Effector CD8-positive, alpha-beta T cell (primary cell): ENCODE data around the gene MICAL2.

Experiments
- DNase-seq: peaks from one replicate; lab custom pipeline; 2025; lab: John Stamatoyannopoulos, UW

The MICAL2 gene

GRCh38 chr11:12209096-12209495 is 98.7 kb downstream of the MICAL2 start:
- no peak for DNase-seq

- no peak for DNase-seq
Observed at GRCh38 chr11:12210200-12210599, 99.8 kb downstream of the MICAL2 start.

DNA sequence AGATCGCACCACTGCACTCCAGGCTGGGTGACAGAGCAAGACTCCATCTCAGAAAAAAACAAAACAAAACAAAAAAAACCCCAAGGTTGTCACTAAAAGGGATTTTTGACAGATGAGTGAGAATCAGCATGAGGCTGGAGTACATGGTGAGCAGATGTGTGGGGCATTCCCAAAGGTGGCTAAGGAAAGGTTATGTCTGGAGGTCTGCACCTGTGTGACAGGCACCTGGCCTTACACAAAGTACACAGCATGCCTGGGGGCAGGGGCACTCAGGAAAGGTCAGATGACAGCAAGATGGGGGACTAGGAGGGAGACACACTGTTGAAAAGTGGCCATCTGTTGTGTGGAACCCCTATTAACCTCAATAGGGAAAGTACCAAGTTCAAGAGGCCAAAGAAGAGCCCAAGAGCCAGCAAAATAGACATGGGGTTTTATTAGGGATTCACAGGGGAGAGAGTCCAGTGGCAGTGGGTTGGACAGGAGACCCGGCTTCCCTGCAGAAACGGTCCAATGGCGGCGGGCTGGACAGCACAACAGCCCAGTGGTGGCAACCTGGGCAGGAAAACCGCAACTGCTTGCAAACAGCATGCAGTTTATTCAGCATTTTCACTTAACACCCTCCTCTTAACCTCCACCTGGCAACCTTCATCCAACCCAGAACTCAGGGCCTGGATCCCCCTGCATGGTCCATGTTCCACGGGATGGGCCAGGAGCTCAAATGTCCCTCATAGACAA is 101.1 kb downstream of the MICAL2 start:
- DNase-seq, result no peak

GRCh38 chr11:12212174-12212820 is 101.9 kb downstream of the MICAL2 start:
- DNase-seq, result no peak

DNA sequence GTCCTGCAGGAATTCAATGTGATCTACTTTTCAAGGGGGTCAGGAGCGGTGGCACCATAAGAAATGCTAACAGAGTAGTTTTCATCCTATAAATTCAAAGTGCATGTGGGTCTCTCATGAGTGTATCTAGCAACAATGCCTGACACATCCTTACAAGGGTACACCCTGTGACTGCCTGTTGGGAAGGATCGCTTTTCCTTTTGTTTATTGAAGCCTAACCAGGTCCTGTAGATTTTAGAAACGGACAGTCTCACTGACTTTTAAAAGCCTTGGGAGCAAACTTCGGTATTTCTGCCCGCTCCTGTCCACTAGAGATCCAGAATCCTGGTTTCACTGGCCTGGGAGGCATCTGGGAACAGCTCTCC is 102.4 kb downstream of the MICAL2 start:
- no peak for DNase-seq

DNA sequence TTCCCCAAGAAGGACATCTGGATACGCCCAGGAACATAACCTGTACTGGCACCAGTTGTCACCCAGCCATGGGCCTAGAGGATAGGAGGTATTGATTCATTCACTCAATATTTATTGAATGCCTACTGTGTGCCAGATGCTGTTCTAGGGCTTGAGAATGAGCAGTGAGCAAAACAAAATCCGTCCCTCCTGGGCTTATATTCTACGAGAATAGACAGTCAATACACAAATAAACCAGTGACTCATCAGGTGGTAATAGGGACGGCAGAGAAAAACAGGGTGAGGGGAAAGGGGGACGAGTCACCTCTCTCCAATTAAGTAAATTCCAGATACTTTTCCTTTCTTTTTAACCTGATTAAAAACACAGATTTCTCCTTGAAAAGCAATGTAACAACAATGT is 103.5 kb downstream of the MICAL2 start:
- no peak for DNase-seq

- DNase-seq, result no peak
Observed at GRCh38 chr11:12214751-12215150, 104.4 kb downstream of the MICAL2 start.

GRCh38 chr11:12215181-12215593 is 104.8 kb downstream of the MICAL2 start:
- DNase-seq, result no peak

DNA sequence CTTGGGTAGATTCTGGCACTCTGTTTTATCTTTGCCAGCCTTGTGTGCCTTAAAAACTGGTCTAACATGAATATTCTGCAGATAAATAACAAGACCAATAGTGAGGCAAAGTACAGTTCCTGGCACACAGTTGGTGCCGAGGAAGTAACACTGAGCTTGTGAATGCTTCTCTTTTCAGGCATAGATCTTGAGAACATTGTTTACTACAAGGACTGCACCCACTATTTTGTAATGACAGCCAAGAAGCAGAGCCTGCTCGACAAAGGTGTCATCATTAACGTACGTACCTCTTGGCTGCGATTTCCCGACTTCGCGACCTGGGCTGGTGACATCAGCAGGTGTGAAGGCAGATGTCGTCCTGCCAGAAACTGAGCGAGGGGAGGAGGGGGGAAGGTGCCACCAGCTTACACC is 105.7 kb downstream of the MICAL2 start:
- no peak for DNase-seq

DNA sequence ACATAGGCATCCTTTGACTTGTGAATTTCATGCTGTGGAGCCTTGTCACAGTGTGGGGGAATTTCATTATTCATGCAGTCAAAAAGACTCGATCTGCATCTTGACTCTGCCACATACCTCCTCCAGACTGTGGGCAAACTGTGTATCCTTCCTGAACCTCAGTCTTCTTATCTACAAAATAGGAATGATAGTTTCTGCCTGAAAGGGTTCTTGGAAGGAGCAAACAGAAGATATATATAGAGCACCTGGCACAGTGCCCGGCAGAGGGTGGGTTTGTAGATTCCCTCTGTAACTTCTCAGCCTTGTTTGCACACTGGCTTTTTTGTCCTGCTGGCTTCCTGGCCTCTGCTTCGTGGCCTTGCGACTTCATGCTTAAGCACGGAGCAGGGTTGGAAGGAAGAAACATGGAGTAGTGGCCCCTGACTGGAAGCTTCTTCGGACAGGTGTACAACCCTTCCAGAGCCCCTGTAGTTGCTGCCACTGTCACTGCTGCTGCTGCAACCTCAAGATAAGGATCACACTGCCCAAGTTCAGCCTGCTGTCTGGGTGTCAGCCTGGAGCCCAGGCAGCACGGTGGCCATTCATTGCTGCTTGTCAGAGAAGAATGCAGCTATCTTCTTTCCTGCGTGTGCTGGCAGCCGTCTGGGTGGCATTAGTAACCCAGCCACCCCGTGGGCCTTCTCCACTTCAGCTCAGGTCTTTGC is 106.4 kb downstream of the MICAL2 start:
- DNase-seq, result no peak

GRCh38 chr11:12217879-12218278 is 107.5 kb downstream of the MICAL2 start:
- DNase-seq, result no peak

DNA sequence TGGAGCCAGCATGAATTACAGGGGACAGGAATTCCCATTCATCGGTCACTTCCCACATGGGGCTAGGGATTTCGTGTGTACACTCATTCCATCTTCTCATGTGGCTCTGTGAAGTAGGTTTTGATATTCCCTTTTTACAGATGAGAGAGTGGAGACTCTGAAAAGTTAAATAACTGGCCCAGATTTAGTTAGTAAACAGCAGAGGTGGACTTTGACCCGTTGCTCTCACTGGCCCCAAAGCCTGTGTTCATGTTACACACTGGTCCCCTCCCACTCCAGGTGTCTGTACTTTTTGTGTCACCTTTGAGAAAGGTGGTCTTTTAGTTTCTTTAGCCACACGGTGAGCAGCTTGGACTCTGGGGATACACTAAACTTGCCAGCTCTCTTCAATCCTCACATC is 108.5 kb downstream of the MICAL2 start:
- no peak for DNase-seq

GRCh38 chr11:12219757-12220156 is 109.4 kb downstream of the MICAL2 start:
- no peak for DNase-seq

GRCh38 chr11:12220305-12220704 is 109.9 kb downstream of the MICAL2 start:
- no peak for DNase-seq

DNA sequence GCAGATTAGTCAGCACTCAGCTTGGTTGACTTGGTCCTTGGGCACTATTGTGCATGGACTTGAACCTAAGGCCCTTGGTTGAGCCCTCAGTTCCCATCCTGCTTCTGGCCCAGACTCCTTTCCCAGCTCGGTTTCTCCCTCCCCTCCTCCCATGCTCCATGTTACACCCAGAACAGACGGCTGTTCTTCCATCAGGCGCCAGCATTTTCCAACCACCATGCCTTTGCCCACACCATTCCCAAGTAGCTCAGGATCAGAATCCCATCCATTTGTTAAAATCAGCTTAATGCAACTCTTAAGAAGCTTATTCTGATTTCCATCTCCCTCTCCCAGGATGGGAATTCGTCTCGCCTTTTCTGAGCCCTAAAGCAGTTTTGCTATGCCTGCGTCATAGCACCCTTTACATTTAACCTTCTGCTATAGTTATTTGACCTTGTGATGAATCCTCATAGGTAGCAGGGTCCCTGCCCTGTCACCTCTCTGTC is 110.7 kb downstream of the MICAL2 start:
- no peak for DNase-seq

GRCh38 chr11:12222055-12222792 is 111.8 kb downstream of the MICAL2 start:
- no peak for DNase-seq

GRCh38 chr11:12223771-12224536 is 113.6 kb downstream of the MICAL2 start:
- no peak for DNase-seq

GRCh38 chr11:12224537-12224893 is 114.1 kb downstream of the MICAL2 start:
- peak; percentile 60 for DNase-seq

- no peak for DNase-seq
Observed at GRCh38 chr11:12225046-12225739, 114.8 kb downstream of the MICAL2 start.

- DNase-seq, result no peak
Observed at GRCh38 chr11:12226093-12226492, 115.7 kb downstream of the MICAL2 start.
